Testis (tissue), 2 donors: ENCODE results near the gene MYB.

Source experiments
- POLR2A ChIP-seq: fragments of 450-650 bp; IDR thresholded peaks from one replicate; pipeline ENCODE4 v1.6.1; 2017; ENCODE audit warnings: antibody characterized with exemption, mild to moderate bottlenecking, moderate library complexity
- TF ChIP-seq, protein P1 (sequence below), 3 experiments: fragments of 450-650 bp in 2 of 3; fragments of 200-600 bp in 1 of 3; sonication (generic) in 1 of 3; IDR thresholded peaks; one replicate each; pipeline ENCODE4 v1.5.1; 2016 to 2019; ENCODE audit warnings: antibody characterized with exemption in 3 of 3, mild to moderate bottlenecking in 2 of 3, moderate library complexity in 1 of 3

DNA sequence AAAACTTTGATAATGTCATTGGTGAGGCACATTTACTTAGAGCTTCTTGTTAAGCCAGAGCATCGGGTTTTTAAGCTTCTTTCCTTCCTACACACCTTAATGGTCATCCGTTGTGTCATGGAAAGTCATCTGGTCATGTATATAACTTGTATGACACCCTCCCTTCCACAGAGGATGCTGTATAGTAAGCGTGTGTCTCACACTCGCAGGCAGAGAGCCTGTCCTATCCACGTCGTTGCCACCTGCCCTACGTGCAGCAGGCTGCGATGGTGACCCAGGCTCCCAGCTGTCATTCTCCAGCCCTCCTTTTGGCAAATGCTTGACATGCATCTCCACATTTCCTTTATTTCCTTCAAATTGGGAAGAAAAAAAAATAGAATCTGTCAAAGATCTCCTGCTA lies 85.6 kb downstream of the MYB start:
- TF ChIP-seq, protein P1, sequence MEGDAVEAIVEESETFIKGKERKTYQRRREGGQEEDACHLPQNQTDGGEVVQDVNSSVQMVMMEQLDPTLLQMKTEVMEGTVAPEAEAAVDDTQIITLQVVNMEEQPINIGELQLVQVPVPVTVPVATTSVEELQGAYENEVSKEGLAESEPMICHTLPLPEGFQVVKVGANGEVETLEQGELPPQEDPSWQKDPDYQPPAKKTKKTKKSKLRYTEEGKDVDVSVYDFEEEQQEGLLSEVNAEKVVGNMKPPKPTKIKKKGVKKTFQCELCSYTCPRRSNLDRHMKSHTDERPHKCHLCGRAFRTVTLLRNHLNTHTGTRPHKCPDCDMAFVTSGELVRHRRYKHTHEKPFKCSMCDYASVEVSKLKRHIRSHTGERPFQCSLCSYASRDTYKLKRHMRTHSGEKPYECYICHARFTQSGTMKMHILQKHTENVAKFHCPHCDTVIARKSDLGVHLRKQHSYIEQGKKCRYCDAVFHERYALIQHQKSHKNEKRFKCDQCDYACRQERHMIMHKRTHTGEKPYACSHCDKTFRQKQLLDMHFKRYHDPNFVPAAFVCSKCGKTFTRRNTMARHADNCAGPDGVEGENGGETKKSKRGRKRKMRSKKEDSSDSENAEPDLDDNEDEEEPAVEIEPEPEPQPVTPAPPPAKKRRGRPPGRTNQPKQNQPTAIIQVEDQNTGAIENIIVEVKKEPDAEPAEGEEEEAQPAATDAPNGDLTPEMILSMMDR (IDR thresholded peaks at IDR 0.05), result no peak
- no peak for TF ChIP-seq POLR2A
